HG03045 (cell line): ENCODE data around the gene LCN12.

Source experiments
- ATAC-seq: cut with Tn5 transposase; IDR thresholded peaks from one replicate; pipeline ENCODE4 v1.9.1; 2021; ENCODE audit warnings: mild to moderate bottlenecking, moderate library complexity; ENCODE audit not compliant: unreplicated experiment

Gene LCN12

GRCh38 chr9:136951541-136952320 lies at the start of gene LCN12:
TSS of gene LCN12 (plus strand) at chr9:136952273. CDS start at chr9:136952328, 55 bp downstream.
- no peak for ATAC-seq

- no peak for ATAC-seq
Measured at GRCh38 chr9:136903041-136903554, 49.0 kb upstream of the LCN12 start.

- ATAC-seq, result no peak
Measured at GRCh38 chr9:136906266-136906665, 45.8 kb upstream of the LCN12 start.

GRCh38 chr9:136907011-136907914 lies 44.8 kb upstream of the LCN12 start:
- no peak for ATAC-seq

GRCh38 chr9:136910197-136910900 lies 41.7 kb upstream of the LCN12 start:
- ATAC-seq, result no peak

GRCh38 chr9:136910901-136911245 lies 41.2 kb upstream of the LCN12 start:
- no peak for ATAC-seq

- no peak for ATAC-seq
Measured at GRCh38 chr9:136913701-136914438, 38.2 kb upstream of the LCN12 start.

GRCh38 chr9:136915632-136916329 lies 36.3 kb upstream of the LCN12 start:
- ATAC-seq, result no peak

GRCh38 chr9:136916330-136917184 lies 35.5 kb upstream of the LCN12 start:
- no peak for ATAC-seq

GRCh38 chr9:136917902-136918301 lies 34.2 kb upstream of the LCN12 start:
- ATAC-seq, result no peak

- ATAC-seq, result no peak
Measured at GRCh38 chr9:136920069-136920468, 32.0 kb upstream of the LCN12 start.

GRCh38 chr9:136920734-136921231 lies 31.3 kb upstream of the LCN12 start:
- ATAC-seq, result no peak

- no peak for ATAC-seq
Measured at GRCh38 chr9:136921307-136921706, 30.8 kb upstream of the LCN12 start.

- ATAC-seq, result no peak
Measured at GRCh38 chr9:136921718-136922117, 30.4 kb upstream of the LCN12 start.

GRCh38 chr9:136922540-136922939 lies 29.5 kb upstream of the LCN12 start:
- no peak for ATAC-seq

GRCh38 chr9:136923881-136924280 lies 28.2 kb upstream of the LCN12 start:
- ATAC-seq, result no peak

- ATAC-seq, result no peak
Measured at GRCh38 chr9:136925414-136926153, 26.5 kb upstream of the LCN12 start.

- no peak for ATAC-seq
Measured at GRCh38 chr9:136926154-136926704, 25.8 kb upstream of the LCN12 start.
